Middle frontal gyrus (tissue), 1 donor: ENCODE measurements around the gene KRTAP10-4.
"Not testable (repeated sequence)": the region's sequence is repeated elsewhere in the genome, so short reads cannot be mapped to it uniquely, and the experiment has no call there.

Experiments
- DNase-seq: peaks from one replicate; pipeline ENCODE4 v3.0.0-alpha.2; 2015; ENCODE audit warnings: low spot score; ENCODE audit errors: extremely low spot score

The KRTAP10-4 gene

GRCh38 chr21:44598061-44598460, 24.5 kb downstream of the KRTAP10-4 start:
- no peak for DNase-seq

- DNase-seq = no peak
Measured at GRCh38 chr21:44599264-44600029, 25.9 kb downstream of the KRTAP10-4 start.

- DNase-seq = not testable (repeated sequence)
Measured at GRCh38 chr21:44600118-44600978, 26.8 kb downstream of the KRTAP10-4 start, which contains the start of gene KRTAP10-7. Gene KRTAP10-7 (plus strand): TSS chr21:44600597. CDS start chr21:44600622, 25 bp downstream.

- not testable (repeated sequence) for DNase-seq
Measured at GRCh38 chr21:44601091-44601490, 27.6 kb downstream of the KRTAP10-4 start.

- no peak for DNase-seq
Measured at GRCh38 chr21:44601596-44602462, 28.3 kb downstream of the KRTAP10-4 start.

GRCh38 chr21:44602463-44602850, 28.9 kb downstream of the KRTAP10-4 start:
- DNase-seq = no peak

GRCh38 chr21:44603109-44603875, 29.8 kb downstream of the KRTAP10-4 start:
- DNase-seq = no peak

GRCh38 chr21:44603911-44604310, 30.4 kb downstream of the KRTAP10-4 start:
- no peak for DNase-seq

- no peak for DNase-seq
Measured at GRCh38 chr21:44606495-44606894, 33.0 kb downstream of the KRTAP10-4 start.

GRCh38 chr21:44609193-44609592, 35.7 kb downstream of the KRTAP10-4 start:
- no peak for DNase-seq

- not testable (repeated sequence) for DNase-seq
Measured at GRCh38 chr21:44610157-44610843, 36.8 kb downstream of the KRTAP10-4 start.

GRCh38 chr21:44611551-44611950, 38.0 kb downstream of the KRTAP10-4 start:
- DNase-seq = no peak

- DNase-seq = no peak
Measured at GRCh38 chr21:44612029-44612486, 38.5 kb downstream of the KRTAP10-4 start, which contains the start of gene KRTAP10-8. Gene KRTAP10-8 (plus strand): TSS chr21:44612079. CDS start chr21:44612101, 22 bp downstream.

GRCh38 chr21:44612669-44613229, 39.2 kb downstream of the KRTAP10-4 start:
- DNase-seq = no peak

GRCh38 chr21:44613386-44614155, 40.0 kb downstream of the KRTAP10-4 start:
- no peak for DNase-seq

- DNase-seq = no peak
Measured at GRCh38 chr21:44614161-44614631, 40.7 kb downstream of the KRTAP10-4 start.

GRCh38 chr21:44614961-44615391, 41.4 kb downstream of the KRTAP10-4 start:
- DNase-seq = no peak

- no peak for DNase-seq
Measured at GRCh38 chr21:44615466-44615865, 41.9 kb downstream of the KRTAP10-4 start.
